ENCODE results near the gene CHKA.

The CHKA gene

DNA sequence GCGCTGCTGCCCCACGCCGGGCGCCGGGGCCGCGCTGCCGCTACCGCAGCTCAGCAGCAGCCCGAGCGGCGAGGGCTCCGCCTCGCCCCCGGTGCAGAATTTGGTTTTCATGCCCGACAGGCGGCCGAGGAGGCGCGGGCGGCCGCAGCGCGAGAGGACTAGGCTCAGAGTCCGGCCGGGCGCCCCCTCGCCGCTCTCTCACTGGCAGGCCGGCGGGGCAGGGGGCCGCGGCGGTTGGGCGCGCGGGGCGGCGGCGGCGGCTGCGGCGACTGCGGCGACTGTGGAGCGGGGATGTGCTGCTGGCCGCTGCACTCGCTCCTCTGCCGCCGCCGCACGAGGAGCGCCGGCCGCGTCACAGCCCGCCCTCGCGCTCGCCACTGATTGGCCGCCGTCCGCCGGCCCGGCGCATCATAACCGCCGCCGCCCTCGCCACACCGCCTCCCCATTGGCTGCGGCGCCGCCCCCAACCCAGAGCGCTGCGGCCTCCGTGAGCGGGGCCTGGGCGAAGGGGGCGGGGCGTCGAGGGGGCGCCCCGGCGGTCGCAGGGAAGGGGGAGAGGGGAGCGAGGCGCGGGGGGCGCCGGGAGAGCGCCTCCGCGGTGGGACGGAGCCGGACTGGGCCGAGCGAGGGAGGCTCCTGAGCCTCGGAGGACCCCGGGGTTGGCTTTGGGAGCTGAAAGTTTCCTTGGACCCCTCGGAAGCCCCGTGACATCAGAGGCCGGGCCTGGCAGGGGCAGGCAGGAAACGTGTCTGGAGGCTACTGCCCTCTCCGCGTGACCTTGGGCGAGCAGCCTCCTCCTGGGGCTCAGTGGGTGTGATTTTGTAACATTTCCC lies at the start of gene CHKA:
Gene CHKA (minus strand): TSS at position 322 of the 833 bp plus-strand sequence. CDS start 211 bp downstream, at position 111.
- Histone ChIP-seq H3K4me3 (peak within 1 kb of the TSS; percentile 83), H3K27ac (no peak within 1 kb of the TSS), H3K9ac (ENCODE audit: insufficient read length) (peak within 1 kb of the TSS; percentile 53), H3K36me3 (ENCODE audit: insufficient read depth, low read length) (no peaks in the 10 kb centered on the region), H3K9me3 (ENCODE audit: low read depth, low read length) (no peaks in the 10 kb centered on the region)
- no peak for DNase-seq (ENCODE audit: low read depth, low spot score)
- peak; percentile 65; the same call in 1 of the 2 replicates for TF ChIP-seq POLR2AphosphoS5 (IDR thresholded peaks at IDR 0.05; ENCODE audit: borderline replicate concordance, low read depth, low read length)
- TF ChIP-seq FOXP2 (optimal IDR thresholded peaks at IDR 0.05; ENCODE audit: control extremely low read depth, extremely low read length, insufficient read depth): no peak

DNA sequence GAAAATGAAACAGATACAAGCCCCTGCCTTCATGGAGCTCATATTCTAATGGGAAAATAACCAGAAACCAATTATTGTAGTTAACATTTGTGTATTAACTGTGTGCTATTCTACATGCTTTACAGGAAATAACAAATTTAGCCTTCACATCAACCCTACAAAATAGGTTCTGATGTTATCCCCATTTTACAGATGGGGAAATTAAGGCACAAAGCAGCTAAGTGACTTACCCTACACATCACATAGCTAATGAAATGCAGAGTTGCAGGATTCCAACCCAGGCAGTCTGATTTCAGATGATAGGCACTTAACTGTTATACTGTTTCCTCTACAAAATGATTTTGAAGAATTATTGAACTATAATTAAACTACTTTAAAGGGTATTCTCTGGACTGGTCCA lies 48.3 kb upstream of the CHKA start:
- DNase-seq (ENCODE audit: low read depth, low spot score): no peak
- H3K9me3 ChIP-seq (ENCODE audit: low read depth, low read length): no peaks in the 10 kb centered on the region
- no peak for TF ChIP-seq EZH2 (IDR thresholded peaks at IDR 0.05)
- no peak overlapping the region for H3K4me3 ChIP-seq
- no peak overlapping the region for H3K9ac ChIP-seq (ENCODE audit: insufficient read length)
- H3K27ac ChIP-seq: no peak overlapping the region
- H3K36me3 ChIP-seq (ENCODE audit: insufficient read depth, low read length): peaks cover 66% of the 10 kb centered on the region

DNA sequence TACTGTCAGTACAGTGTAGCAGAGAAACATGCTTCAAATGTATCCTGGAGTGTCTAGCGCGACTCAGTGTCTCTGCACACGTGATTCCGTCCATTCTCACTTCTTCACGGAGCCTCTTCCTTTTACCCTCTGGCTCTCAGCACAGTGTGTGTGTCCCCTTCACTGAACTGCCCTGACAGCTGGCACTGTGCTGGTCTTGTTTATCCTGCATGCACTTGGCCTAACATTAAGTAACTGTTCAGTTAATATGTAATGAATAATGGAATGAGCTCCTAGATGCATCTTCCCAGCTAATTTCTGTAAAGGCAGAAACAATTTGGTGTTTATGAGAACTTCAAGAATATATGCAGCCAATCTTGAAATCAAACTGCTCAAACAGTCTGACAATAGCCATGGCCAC lies 47.5 kb upstream of the CHKA start:
- TF ChIP-seq EZH2 (IDR thresholded peaks at IDR 0.05): no peak
- no peak for TF ChIP-seq POLR2AphosphoS5 (IDR thresholded peaks at IDR 0.05; ENCODE audit: borderline replicate concordance, low read depth, low read length)
- no peak for TF ChIP-seq FOXP2 (optimal IDR thresholded peaks at IDR 0.05; ENCODE audit: control extremely low read depth, extremely low read length, insufficient read depth)
- DNase-seq (ENCODE audit: low read depth, low spot score): no peak
- Histone ChIP-seq H3K27ac (no peak overlapping the region), H3K36me3 (ENCODE audit: insufficient read depth, low read length) (peaks cover 61% of the 10 kb centered on the region), H3K4me3 (no peak overlapping the region), H3K9me3 (ENCODE audit: low read depth, low read length) (no peaks in the 10 kb centered on the region), H3K9ac (ENCODE audit: insufficient read length) (no peak overlapping the region)

DNA sequence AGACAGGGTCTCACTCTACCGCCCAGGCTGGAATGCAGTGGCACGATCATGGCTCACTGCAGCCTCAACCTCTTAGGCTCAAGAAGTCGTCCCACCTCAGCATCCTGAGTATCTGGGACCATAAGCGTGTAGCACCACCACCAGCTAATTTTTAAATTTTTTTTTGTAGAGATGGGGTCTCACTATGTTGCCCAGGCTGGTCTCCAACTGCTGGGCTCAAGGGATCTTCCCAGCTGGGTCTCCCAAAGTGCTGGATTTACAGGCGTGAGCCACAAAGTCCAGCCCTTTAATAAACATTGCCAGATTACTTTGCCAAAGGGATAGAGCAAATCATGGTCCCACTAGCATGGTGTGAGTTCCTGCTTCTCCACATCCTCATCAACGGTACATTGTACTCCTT lies 46.3 kb upstream of the CHKA start:
- no peak overlapping the region for H3K27ac ChIP-seq
- no peak for TF ChIP-seq POLR2AphosphoS5 (IDR thresholded peaks at IDR 0.05; ENCODE audit: borderline replicate concordance, low read depth, low read length)
- TF ChIP-seq EZH2 (IDR thresholded peaks at IDR 0.05): no peak
- no peak for TF ChIP-seq FOXP2 (optimal IDR thresholded peaks at IDR 0.05; ENCODE audit: control extremely low read depth, extremely low read length, insufficient read depth)
- H3K9ac ChIP-seq (ENCODE audit: insufficient read length): no peak overlapping the region
- H3K9me3 ChIP-seq (ENCODE audit: low read depth, low read length): no peaks in the 10 kb centered on the region
- DNase-seq (ENCODE audit: low read depth, low spot score): no peak
- peaks cover 56% of the 10 kb centered on the region for H3K36me3 ChIP-seq (ENCODE audit: insufficient read depth, low read length)
- H3K4me3 ChIP-seq: no peak overlapping the region

DNA sequence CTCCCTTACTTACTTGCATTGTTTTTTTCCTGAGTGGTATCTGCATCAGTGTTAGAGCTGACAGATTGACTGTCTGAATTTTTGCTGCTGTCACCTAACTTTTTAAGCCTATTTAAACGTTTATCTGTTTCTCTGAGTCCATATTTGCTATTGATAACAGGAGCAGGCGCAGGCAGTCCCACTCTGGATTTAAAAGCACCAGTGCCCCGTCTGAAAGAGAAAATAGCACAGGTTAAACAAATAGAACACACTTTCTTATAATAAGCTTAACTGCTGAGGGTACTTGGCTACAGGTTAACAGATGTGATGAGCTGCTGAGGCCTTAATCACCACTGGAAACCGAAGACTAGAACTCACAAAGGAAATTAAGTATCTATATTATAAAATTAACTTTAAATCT lies 45.8 kb upstream of the CHKA start:
- Histone ChIP-seq H3K9ac (ENCODE audit: insufficient read length) (no peak overlapping the region), H3K4me3 (no peak overlapping the region), H3K9me3 (ENCODE audit: low read depth, low read length) (no peaks in the 10 kb centered on the region), H3K27ac (no peak overlapping the region), H3K36me3 (ENCODE audit: insufficient read depth, low read length) (peaks cover 56% of the 10 kb centered on the region)
- no peak for DNase-seq (ENCODE audit: low read depth, low spot score)
- TF ChIP-seq FOXP2 (optimal IDR thresholded peaks at IDR 0.05; ENCODE audit: control extremely low read depth, extremely low read length, insufficient read depth) (no peak), POLR2AphosphoS5 (IDR thresholded peaks at IDR 0.05; ENCODE audit: borderline replicate concordance, low read depth, low read length) (no peak), EZH2 (IDR thresholded peaks at IDR 0.05) (no peak)

DNA sequence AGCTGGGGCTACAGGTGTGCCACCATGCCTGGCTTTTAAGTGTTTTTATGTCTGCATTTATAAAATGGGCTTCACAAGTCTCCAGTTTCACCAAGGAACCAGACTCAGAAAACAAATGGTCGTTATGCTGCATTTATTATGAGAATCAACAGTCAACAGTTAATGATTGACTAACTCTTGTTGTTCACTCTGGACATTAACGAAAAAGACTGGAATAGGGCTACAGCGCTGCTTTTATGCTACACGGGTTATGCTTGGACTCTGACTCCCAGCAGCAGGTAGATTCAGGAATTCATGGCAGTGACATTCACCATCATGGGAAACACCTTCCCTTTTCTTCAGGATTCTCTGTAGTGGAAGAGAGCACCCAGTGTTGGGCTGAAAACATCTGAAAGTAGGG lies 44.4 kb upstream of the CHKA start:
- Histone ChIP-seq H3K36me3 (ENCODE audit: insufficient read depth, low read length) (peaks cover 42% of the 10 kb centered on the region), H3K9me3 (ENCODE audit: low read depth, low read length) (no peaks in the 10 kb centered on the region), H3K27ac (no peak overlapping the region), H3K9ac (ENCODE audit: insufficient read length) (no peak overlapping the region), H3K4me3 (no peak overlapping the region)
- DNase-seq (ENCODE audit: low read depth, low spot score): no peak
- TF ChIP-seq FOXP2 (optimal IDR thresholded peaks at IDR 0.05; ENCODE audit: control extremely low read depth, extremely low read length, insufficient read depth): no peak

DNA sequence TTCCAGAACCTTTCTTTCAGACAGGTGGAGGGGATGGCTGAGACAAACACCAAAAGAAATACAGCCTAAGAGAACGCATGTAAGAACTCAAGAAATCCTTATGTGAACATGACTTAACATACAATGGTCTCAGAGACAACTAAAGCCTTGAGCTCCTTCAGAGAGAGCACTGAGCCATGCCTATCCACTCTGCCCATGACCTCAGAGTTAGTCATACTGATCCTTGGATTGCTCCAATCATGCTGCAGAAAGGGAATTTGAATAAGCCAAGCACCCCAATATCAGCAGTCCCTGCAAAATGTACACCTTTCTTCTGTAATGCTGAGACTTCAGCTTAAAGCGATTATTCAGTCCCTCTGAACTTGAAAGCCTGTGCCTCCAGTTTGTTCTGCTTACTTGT lies 43.2 kb upstream of the CHKA start:
- Histone ChIP-seq H3K36me3 (ENCODE audit: insufficient read depth, low read length) (peaks cover 31% of the 10 kb centered on the region), H3K4me3 (no peak overlapping the region), H3K9ac (ENCODE audit: insufficient read length) (no peak overlapping the region), H3K27ac (no peak overlapping the region), H3K9me3 (ENCODE audit: low read depth, low read length) (no peaks in the 10 kb centered on the region)
- no peak for DNase-seq (ENCODE audit: low read depth, low spot score)
- TF ChIP-seq EZH2 (IDR thresholded peaks at IDR 0.05): no peak
- no peak for TF ChIP-seq FOXP2 (optimal IDR thresholded peaks at IDR 0.05; ENCODE audit: control extremely low read depth, extremely low read length, insufficient read depth)
- no peak for TF ChIP-seq POLR2AphosphoS5 (IDR thresholded peaks at IDR 0.05; ENCODE audit: borderline replicate concordance, low read depth, low read length)

DNA sequence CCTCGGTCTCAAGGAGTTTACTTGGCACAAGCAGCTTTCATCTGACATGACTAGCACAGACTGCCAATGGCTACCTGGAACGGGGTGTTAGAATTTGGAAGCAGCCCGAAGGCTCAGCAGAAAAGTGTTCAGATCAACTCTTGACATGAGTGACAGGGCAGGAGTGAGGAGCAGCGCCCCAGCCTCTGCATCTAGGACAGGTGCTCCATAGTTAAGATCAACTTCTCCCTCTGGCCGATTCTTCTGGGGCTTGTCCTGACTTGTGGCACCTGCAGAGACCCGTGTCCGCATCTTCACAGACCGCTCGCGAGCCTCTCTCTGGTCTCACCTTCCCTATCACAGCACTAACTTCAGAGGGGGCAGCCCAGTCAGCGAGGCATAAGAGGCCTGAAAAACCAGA lies 42.5 kb upstream of the CHKA start:
- Histone ChIP-seq H3K36me3 (ENCODE audit: insufficient read depth, low read length) (peaks cover 26% of the 10 kb centered on the region), H3K9me3 (ENCODE audit: low read depth, low read length) (no peaks in the 10 kb centered on the region), H3K27ac (no peak overlapping the region), H3K4me3 (no peak overlapping the region), H3K9ac (ENCODE audit: insufficient read length) (no peak overlapping the region)
- TF ChIP-seq POLR2AphosphoS5 (IDR thresholded peaks at IDR 0.05; ENCODE audit: borderline replicate concordance, low read depth, low read length): no peak
- TF ChIP-seq FOXP2 (optimal IDR thresholded peaks at IDR 0.05; ENCODE audit: control extremely low read depth, extremely low read length, insufficient read depth): no peak
- TF ChIP-seq EZH2 (IDR thresholded peaks at IDR 0.05): no peak
- DNase-seq (ENCODE audit: low read depth, low spot score): no peak

DNA sequence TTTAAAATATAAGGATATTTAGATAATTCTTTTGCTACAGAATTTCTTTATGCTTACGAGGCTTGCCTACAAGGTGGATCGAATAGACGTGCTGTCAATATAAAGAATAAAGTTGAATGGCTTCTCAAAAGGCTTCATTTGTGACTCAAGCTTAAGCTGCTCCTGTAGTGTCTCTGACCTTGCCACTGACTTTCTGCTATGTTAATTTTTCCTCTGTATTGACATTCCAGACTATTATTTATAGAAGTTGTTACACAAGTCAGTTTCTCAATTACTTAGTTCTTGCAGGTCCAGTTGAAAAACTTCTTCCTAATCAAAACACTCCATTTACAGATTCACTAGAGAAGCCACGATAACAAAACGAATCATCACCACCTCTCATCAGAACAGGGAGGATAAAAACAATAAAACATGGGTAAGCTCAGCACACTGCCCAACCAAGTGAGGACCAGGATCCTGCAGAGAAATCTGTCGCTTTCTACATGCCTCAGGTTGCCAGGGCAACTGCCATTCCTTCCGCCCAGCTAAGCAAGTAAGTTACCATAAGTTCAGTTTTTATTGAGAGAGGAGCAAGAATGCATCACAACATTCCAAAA lies 39.0 kb upstream of the CHKA start:
- no peak overlapping the region for H3K4me3 ChIP-seq
- TF ChIP-seq EZH2 (IDR thresholded peaks at IDR 0.05): no peak
- no peak overlapping the region for H3K27ac ChIP-seq
- no peak overlapping the region for H3K9ac ChIP-seq (ENCODE audit: insufficient read length)
- H3K36me3 ChIP-seq (ENCODE audit: insufficient read depth, low read length): peaks cover 15% of the 10 kb centered on the region
- no peaks in the 10 kb centered on the region for H3K9me3 ChIP-seq (ENCODE audit: low read depth, low read length)
- no peak for DNase-seq (ENCODE audit: low read depth, low spot score)

Measured in SK-N-MC (cell line).